GM18907 (cell line): ENCODE data around the gene DMGDH.
"Not testable (repeated sequence)": the region's sequence is repeated elsewhere in the genome, so short reads cannot be mapped to it uniquely, and the experiment has no call there.

Experiments
- ATAC-seq: cut with Tn5 transposase; IDR thresholded peaks from one replicate; pipeline ENCODE4 v1.9.1; 2021; ENCODE audit warnings: mild to moderate bottlenecking, moderate library complexity; ENCODE audit not compliant: unreplicated experiment

The DMGDH gene

GRCh38 chr5:79020861-79021561, 48.5 kb downstream of the DMGDH start:
- ATAC-seq = no peak

GRCh38 chr5:79014631-79015030, 54.8 kb downstream of the DMGDH start:
- no peak for ATAC-seq

DNA sequence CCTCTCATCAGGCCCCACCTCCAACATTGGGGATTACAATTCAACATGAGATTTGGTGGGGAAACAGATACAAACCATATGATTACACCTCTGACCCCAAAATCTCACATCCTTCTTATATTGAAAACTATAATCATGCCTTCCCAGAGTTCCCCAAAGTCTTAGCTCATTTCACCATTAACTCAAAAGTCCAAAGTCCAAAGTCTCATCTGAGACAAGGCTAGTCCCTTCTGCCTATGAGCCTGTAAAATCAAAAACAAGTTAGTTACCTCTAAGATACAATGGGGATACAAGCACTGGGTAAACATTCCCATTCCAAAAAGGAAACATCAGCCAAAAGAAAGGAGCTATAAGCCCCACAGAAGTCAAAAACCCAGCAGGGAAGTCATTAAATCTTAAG, 57.6 kb downstream of the DMGDH start:
- no peak for ATAC-seq

GRCh38 chr5:79011219-79011836, 58.1 kb downstream of the DMGDH start:
- ATAC-seq = no peak

DNA sequence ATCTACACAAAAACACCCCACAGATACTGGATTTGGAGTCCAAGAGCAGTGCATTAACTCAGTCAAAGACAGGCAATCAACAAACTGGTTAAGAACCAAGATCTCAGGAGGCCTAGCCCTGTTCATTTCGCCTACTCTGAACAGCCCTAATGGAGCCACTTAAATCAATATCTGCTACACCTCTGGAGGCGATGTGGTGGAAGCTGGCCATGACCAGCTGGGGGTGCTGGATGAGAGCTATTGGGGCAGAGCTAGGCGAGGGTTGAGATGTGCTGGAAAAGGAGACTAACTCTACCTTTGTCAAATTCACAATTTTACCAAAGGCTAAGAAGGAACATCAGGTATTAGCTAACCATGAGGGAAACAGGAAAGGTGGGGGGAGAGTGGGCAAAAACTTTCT, 61.1 kb downstream of the DMGDH start:
- no peak for ATAC-seq

- ATAC-seq = no peak
Measured at GRCh38 chr5:79007872-79008271, 61.6 kb downstream of the DMGDH start.

- no peak for ATAC-seq
Measured at GRCh38 chr5:79005936-79006631, 63.4 kb downstream of the DMGDH start.

DNA sequence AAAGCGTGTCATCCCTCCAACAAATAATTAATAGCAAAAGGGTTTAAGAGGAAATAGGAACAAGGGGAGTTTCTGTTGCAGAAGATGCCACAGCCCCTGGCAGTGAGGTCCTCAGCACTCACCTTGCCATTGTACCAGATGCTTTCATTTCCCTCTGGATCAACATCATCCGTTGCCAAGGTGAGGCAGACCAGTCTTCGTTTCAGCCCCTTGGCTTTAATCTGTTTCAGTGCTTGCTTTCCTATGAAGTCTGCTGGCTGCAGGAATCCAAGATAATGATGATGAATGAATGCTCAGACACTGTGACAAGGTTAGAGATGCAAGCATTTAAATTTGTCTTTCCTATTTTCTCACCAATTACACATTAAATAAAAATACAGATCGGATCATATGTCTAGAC, 64.3 kb downstream of the DMGDH start:
- ATAC-seq = no peak

DNA sequence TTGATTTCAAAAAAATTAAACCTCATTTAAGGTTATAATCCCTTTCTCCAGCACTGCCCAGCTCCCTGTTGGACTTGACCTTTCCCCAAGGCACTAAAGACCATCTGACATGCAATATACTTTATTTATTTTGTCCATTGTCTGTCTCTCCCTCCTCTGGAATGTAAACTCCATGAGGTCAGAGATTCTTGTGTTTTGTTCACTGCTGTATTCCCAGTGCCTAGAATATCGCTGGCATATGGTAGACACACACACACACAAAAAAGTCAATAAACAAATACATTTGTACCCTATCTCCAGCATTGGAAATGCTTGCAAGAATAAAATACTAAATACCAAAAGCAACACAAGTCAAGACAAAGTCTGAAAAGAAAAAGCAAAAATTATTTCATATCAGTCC, 67.1 kb downstream of the DMGDH start:
- ATAC-seq = no peak

- ATAC-seq = no peak
Measured at GRCh38 chr5:79001471-79001870, 68.0 kb downstream of the DMGDH start.

DNA sequence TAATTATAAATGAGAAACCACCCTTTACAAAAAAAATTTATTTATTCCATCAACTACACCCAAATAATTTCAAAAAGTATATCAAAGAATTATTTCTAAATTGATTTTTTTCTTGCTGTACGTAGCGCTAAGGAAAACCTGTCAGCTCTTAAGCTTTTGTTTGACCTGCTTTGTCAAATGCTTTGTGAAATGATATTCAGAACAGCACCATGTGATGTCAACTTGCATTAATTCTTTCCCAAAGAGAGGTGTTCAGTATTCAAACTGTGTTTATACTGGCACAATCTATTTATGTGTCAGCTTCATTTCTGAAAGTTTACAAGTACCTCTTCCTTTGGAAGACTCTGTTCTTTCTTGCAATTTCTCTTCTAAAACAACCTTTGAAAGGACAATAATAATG, 72.4 kb downstream of the DMGDH start:
- ATAC-seq = no peak

DNA sequence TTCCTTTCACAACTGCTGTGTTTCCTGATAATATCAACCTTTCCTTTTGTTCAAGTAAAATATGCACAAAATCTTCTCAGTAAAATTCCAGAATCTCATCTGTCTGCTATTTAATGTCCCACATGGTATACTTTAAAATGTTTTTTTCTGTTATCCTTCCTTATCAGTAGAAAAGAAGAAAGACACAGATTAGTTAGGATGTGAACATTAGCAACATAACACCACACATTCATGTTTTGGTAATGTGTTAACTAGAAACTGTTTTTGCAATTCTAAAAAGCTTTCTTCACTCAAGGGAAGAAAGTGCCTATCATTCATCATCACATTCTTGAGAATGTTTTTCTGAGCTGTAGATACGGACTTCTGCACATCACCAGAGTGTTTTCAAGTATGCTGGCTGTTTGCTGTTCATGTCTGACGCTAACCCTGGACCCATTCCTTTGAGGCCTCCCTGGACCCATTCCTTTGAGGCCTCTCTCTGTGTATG, 73.9 kb downstream of the DMGDH start:
- ATAC-seq = no peak

- ATAC-seq = no peak
Measured at GRCh38 chr5:78993165-78993564, 76.3 kb downstream of the DMGDH start.

DNA sequence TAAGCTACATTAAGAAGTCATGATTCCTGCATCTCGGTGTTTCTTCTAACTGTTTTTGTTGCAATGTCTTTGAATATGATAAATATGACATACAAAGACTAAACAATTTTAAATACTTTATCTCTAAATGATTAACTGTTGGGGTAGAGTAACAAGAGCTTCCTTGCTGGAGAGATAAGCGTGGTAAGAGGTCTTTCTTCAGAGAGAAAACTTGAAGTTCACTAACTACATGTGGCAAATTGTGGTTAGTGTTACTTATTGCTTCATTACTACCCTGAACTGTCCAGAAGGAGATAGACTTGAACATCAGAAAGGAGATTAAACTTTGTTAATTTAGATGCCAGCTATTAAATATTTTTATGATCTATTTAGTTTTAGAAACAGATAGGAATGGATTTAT, 77.3 kb downstream of the DMGDH start:
- ATAC-seq = no peak

GRCh38 chr5:78989080-78989479, 80.4 kb downstream of the DMGDH start:
- ATAC-seq = no peak

- peak; percentile 64 for ATAC-seq
Measured at GRCh38 chr5:78985725-78986223, 83.7 kb downstream of the DMGDH start.

DNA sequence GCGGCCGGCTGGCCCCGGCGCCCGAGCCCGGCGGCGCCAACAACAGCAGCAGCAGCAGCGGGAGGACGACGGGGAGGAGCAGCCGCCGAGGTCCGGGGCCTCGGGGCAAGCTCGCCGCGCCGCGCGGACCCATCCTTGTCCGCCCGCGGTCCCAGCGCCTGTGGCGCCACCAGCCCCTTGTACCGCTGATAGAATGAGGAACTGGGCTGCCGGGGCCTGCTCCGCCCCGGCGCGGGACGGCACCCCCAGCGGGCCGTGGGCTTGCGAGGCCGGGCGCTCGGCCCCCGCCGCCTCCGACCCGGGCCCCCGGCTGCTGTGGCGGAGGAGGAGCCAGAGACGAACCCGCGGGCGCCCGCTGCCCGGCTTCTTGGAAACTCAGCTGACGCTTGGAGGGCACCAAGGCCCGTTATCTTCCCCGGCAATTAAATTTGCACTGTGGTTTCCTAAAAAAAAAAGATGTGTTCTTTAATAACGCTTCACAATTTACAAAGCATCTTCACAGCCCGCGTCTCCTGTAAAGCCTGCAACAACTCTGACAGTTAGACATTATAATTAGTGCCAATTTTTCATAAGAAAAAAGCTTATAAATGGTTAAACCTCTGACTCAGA, 84.3 kb downstream of the DMGDH start, which contains the start of gene ARSB:
Gene ARSB, minus strand, starts transcription at position 195 of the 609 bp plus-strand sequence. Its CDS starts 62 bp downstream, at position 133.
- ATAC-seq = peak; percentile 51

GRCh38 chr5:78984439-78985115, 84.9 kb downstream of the DMGDH start:
- peak; percentile 64 for ATAC-seq

DNA sequence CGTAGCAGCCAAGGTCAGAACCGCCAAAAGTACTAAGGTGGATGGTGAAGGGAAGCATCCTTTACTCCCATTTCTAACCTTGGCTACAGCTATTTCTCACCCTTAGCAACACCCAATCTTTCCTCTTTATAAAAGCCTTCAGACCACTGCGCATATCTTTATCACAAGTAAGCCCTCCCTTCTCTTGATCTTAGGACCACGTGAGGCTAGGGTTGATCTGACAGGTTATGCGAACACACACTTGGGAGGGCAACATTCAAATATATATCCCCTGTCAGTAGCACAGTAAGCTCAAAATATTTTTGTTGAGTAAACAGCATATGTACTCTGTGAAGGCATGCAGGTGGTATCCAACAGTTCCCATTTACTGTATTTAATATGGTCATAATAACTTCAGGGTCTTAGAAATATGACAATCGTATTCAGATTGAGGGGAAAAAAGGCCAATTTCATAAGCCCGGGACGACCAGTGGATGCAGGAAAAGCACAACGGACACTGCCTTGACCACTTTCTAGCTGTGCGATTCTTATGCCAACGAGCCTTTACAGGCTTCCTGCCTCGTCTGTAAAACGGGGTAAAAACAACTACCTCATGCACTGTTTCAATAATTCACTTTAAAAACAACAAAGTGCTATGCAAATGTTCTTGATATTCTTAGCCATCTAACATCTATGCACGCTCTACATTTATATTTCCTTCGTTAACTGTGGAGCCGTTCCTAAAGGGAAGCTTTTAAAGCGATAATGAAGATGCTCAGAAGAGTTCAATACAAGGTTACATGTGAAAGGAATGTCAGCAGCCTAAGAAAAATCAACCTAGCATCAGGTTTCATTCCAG, 85.7 kb downstream of the DMGDH start:
- peak; percentile 11 for ATAC-seq

DNA sequence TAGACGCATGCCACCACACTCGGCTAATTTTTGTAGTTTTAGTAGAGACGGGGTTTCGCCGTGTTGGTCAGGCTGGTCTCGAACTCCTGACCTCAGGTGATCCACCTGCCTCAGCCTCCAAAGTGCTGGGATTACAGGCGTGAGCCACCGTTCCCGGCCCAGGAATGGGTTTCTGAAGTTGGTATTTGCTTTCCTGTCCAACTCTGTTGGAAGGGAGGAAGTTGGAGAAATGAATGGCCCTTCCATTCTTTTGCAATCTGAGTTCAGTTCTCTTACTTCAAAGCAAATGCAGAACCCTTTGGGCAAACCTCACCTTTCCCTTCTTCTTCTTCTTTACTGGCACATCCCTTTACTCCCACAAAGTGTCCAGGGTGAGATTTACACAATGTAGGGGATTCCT, 86.3 kb downstream of the DMGDH start:
- not testable (repeated sequence) for ATAC-seq
